HEK293 (cell line): ENCODE data around the gene CCDC170.

Experiments used
- CTCF ChIA-PET: fragments of 350-600 bp; formaldehyde crosslinking; extraction: SDS; loops from one replicate; lab custom pipeline; 2021; ENCODE audit warnings: antibody characterized with exemption; lab: Yijun Ruan, JAX
- POLR2A ChIA-PET: fragments of 300-600 bp; formaldehyde crosslinking; extraction: SDS; loops from one replicate; lab custom pipeline; 2020; ENCODE audit warnings: antibody characterized with exemption, inconsistent platforms; lab: Yijun Ruan, JAX
- H3K27ac ChIP-seq: fragments of 200-500 bp; sonication (Bioruptor generic); 2 replicates; pipeline ENCODE4 v1.5.1; 2014; ENCODE audit warnings: low read depth, low read length, control low read depth, inconsistent platforms; ENCODE audit errors: extremely low read depth
- H3K36me3 ChIP-seq, 2 experiments: fragments of 200-500 bp in 1 of 2; sonication (Bioruptor generic) in 1 of 2; 1 replicate in 1 of 2; 2 replicates in 1 of 2; pipeline ENCODE4 v1.5.1; 2014 to 2017; ENCODE audit warnings: inconsistent platforms in 2 of 2, low read length in 2 of 2; ENCODE audit not compliant: control insufficient read depth in 2 of 2, insufficient read depth in 1 of 2
- H3K4me1 ChIP-seq: fragments of 200-500 bp; sonication (Bioruptor generic); 2 replicates; pipeline ENCODE4 v1.5.1; 2014; ENCODE audit warnings: mild to moderate bottlenecking, low read length, inconsistent platforms; ENCODE audit not compliant: control insufficient read depth, insufficient read depth
- H3K4me3 ChIP-seq: 2 replicates; pipeline ENCODE4 v1.5.1; 2011; ENCODE audit warnings: low read depth, mild to moderate bottlenecking, control low read depth, low read length, moderate library complexity
- H3K9me3 ChIP-seq: fragments of 200-500 bp; sonication (Bioruptor generic); 2 replicates; pipeline ENCODE4 v1.5.1; 2014; ENCODE audit warnings: low read depth, low read length, inconsistent platforms; ENCODE audit not compliant: control insufficient read depth, insufficient read depth
- BCL11A ChIP-seq: fragments of 450-650 bp; formaldehyde crosslinking; IDR thresholded peaks from 2 replicates; pipeline ENCODE4 v1.5.1; 2016; ENCODE audit warnings: low read depth, missing biosample characterization, missing genetic modification characterization
- BCL11B ChIP-seq: fragments of 450-650 bp; formaldehyde crosslinking; IDR thresholded peaks from 2 replicates; pipeline ENCODE4 v1.5.1; 2016; ENCODE audit warnings: low read depth, missing biosample characterization, missing genetic modification characterization
- IKZF3 ChIP-seq: fragments of 450-650 bp; IDR thresholded peaks from 2 replicates; pipeline ENCODE4 v1.5.0; 2018; ENCODE audit warnings: missing biosample characterization, mild to moderate bottlenecking, missing genetic modification characterization, moderate library complexity
- PATZ1 ChIP-seq: fragments of 450-650 bp; formaldehyde crosslinking; IDR thresholded peaks from 2 replicates; pipeline ENCODE4 v1.5.1; 2016; ENCODE audit warnings: missing biosample characterization, missing genetic modification characterization
- PBX3 ChIP-seq: sonication (generic); formaldehyde crosslinking; IDR thresholded peaks from 2 replicates; pipeline ENCODE4 v1.8.1; 2022; ENCODE audit warnings: mild to moderate bottlenecking, moderate library complexity, missing genetic modification reagents
- REST ChIP-seq: fragments of 450-650 bp; formaldehyde crosslinking; IDR thresholded peaks from 2 replicates; pipeline ENCODE4 v1.5.1; 2016; ENCODE audit warnings: missing biosample characterization, missing genetic modification characterization
- ZBTB8A ChIP-seq: fragments of 450-650 bp; formaldehyde crosslinking; IDR thresholded peaks from 2 replicates; pipeline ENCODE4 v1.5.1; 2016; ENCODE audit warnings: missing biosample characterization, missing genetic modification characterization
- ZNF324 ChIP-seq: fragments of 450-650 bp; formaldehyde crosslinking; IDR thresholded peaks from 2 replicates; pipeline ENCODE4 v1.5.1; 2016; ENCODE audit warnings: missing biosample characterization, missing genetic modification characterization
- ZNF473 ChIP-seq: fragments of 450-650 bp; formaldehyde crosslinking; IDR thresholded peaks from 2 replicates; pipeline ENCODE4 v1.5.1; 2017; ENCODE audit warnings: missing biosample characterization, missing genetic modification characterization
- ZNF518A ChIP-seq: fragments of 450-650 bp; formaldehyde crosslinking; conservative IDR thresholded peaks from 2 replicates; pipeline ENCODE4 v1.5.1; 2016; ENCODE audit warnings: low read depth, missing biosample characterization, missing genetic modification characterization
- ZNF530 ChIP-seq: fragments of 450-650 bp; formaldehyde crosslinking; IDR thresholded peaks from 2 replicates; pipeline ENCODE4 v1.5.1; 2016; ENCODE audit warnings: low read depth, missing biosample characterization, missing genetic modification characterization
- ZNF560 ChIP-seq: fragments of 450-650 bp; formaldehyde crosslinking; IDR thresholded peaks from 2 replicates; pipeline ENCODE4 v1.5.1; 2017; ENCODE audit warnings: missing biosample characterization, missing genetic modification characterization, borderline replicate concordance
- ZNF561 ChIP-seq: fragments of 450-650 bp; IDR thresholded peaks from 2 replicates; pipeline ENCODE4 v1.5.1; 2018; ENCODE audit warnings: missing biosample characterization, missing genetic modification characterization, borderline replicate concordance
- ZNF76 ChIP-seq: fragments of 450-650 bp; formaldehyde crosslinking; IDR thresholded peaks from 2 replicates; pipeline ENCODE4; 2016; ENCODE audit warnings: low read depth, missing biosample characterization, missing genetic modification characterization, borderline replicate concordance
- ZNF777 ChIP-seq: fragments of 450-650 bp; formaldehyde crosslinking; IDR thresholded peaks from 2 replicates; pipeline ENCODE4 v1.5.1; 2017; ENCODE audit warnings: missing biosample characterization, missing genetic modification characterization, borderline replicate concordance
- ZNF791 ChIP-seq: fragments of 450-650 bp; formaldehyde crosslinking; IDR thresholded peaks from 2 replicates; pipeline ENCODE4 v1.5.1; 2016; ENCODE audit warnings: missing biosample characterization, missing genetic modification characterization
- ZNF843 ChIP-seq: fragments of 450-650 bp; formaldehyde crosslinking; IDR thresholded peaks from 2 replicates; pipeline ENCODE4 v1.5.1; 2016; ENCODE audit warnings: missing biosample characterization, missing genetic modification characterization
- TF ChIP-seq, protein P1 (sequence below): fragments of 450-650 bp; IDR thresholded peaks from 2 replicates; pipeline ENCODE4 v1.5.1; 2018; ENCODE audit warnings: missing biosample characterization, mild to moderate bottlenecking, missing genetic modification characterization
- TF ChIP-seq, protein P2 (sequence below): fragments of 450-650 bp; formaldehyde crosslinking; IDR thresholded peaks from 2 replicates; pipeline ENCODE4 v1.5.1; 2016; ENCODE audit warnings: missing biosample characterization, missing genetic modification characterization, low read depth
- TF ChIP-seq, protein P3 (sequence below): fragments of 450-650 bp; formaldehyde crosslinking; IDR thresholded peaks from 2 replicates; pipeline ENCODE4 v1.5.1; 2016; ENCODE audit warnings: missing biosample characterization, missing genetic modification characterization, borderline replicate concordance

The CCDC170 gene

GRCh38 chr6:151610326-151610725 lies 116.5 kb downstream of the CCDC170 start (continued):
- TF ChIP-seq ZNF518A (tag by site-specific recombination) (no peak), ZNF76 (tag by site-specific recombination) (no peak), ZNF560 (tag by site-specific recombination) (no peak), ZBTB8A (tag by site-specific recombination) (no peak), ZNF777 (no peak), ZNF561 (tag by site-specific recombination) (no peak), PATZ1 (tag by site-specific recombination) (no peak)
- TF ChIP-seq, protein P1, sequence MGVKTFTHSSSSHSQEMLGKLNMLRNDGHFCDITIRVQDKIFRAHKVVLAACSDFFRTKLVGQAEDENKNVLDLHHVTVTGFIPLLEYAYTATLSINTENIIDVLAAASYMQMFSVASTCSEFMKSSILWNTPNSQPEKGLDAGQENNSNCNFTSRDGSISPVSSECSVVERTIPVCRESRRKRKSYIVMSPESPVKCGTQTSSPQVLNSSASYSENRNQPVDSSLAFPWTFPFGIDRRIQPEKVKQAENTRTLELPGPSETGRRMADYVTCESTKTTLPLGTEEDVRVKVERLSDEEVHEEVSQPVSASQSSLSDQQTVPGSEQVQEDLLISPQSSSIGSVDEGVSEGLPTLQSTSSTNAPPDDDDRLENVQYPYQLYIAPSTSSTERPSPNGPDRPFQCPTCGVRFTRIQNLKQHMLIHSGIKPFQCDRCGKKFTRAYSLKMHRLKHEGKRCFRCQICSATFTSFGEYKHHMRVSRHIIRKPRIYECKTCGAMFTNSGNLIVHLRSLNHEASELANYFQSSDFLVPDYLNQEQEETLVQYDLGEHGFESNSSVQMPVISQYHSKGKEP (tag by site-specific recombination) = no peak

- ChIA-PET CTCF (interaction anchor here (0.5 to 0.7 kb wide), 2 partner anchors 10 to 264 kb away, joined by 3 read pairs; no protein-coding TSS in a partner anchor), POLR2A (interaction anchor here (0.7 kb wide), 1 partner anchor 518 kb away, joined by 3 read pairs; no protein-coding TSS in a partner anchor)
- Histone ChIP-seq H3K9me3 (no peaks in the 10 kb centered on the region), H3K4me1 (no peaks in the 10 kb centered on the region), H3K4me3 (no peak overlapping the region), H3K27ac (no peak overlapping the region), H3K36me3 (no peaks in the 10 kb centered on the region)
- TF ChIP-seq IKZF3 = no peak
- TF ChIP-seq ZNF530 (tag by site-specific recombination) = no peak
- TF ChIP-seq PBX3 (CRISPR knock-in tag) = no peak
- no peak for TF ChIP-seq ZNF843 (tag by site-specific recombination)
- no peak for TF ChIP-seq ZNF791 (tag by site-specific recombination)
- TF ChIP-seq, protein P2, sequence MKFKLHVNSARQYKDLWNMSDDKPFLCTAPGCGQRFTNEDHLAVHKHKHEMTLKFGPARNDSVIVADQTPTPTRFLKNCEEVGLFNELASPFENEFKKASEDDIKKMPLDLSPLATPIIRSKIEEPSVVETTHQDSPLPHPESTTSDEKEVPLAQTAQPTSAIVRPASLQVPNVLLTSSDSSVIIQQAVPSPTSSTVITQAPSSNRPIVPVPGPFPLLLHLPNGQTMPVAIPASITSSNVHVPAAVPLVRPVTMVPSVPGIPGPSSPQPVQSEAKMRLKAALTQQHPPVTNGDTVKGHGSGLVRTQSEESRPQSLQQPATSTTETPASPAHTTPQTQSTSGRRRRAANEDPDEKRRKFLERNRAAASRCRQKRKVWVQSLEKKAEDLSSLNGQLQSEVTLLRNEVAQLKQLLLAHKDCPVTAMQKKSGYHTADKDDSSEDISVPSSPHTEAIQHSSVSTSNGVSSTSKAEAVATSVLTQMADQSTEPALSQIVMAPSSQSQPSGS (tag by site-specific recombination) = no peak
- no peak for TF ChIP-seq BCL11B
- TF ChIP-seq ZNF324 (tag by site-specific recombination) = no peak
- TF ChIP-seq, protein P3, sequence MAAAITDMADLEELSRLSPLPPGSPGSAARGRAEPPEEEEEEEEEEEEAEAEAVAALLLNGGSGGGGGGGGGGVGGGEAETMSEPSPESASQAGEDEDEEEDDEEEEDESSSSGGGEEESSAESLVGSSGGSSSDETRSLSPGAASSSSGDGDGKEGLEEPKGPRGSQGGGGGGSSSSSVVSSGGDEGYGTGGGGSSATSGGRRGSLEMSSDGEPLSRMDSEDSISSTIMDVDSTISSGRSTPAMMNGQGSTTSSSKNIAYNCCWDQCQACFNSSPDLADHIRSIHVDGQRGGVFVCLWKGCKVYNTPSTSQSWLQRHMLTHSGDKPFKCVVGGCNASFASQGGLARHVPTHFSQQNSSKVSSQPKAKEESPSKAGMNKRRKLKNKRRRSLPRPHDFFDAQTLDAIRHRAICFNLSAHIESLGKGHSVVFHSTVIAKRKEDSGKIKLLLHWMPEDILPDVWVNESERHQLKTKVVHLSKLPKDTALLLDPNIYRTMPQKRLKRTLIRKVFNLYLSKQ (tag by site-specific recombination) = no peak
- TF ChIP-seq REST (tag by site-specific recombination) = no peak
- no peak for TF ChIP-seq BCL11A (tag by site-specific recombination)
- TF ChIP-seq ZNF473 (tag by site-specific recombination) = no peak
Measured at GRCh38 chr6:151614630-151615029, 120.8 kb downstream of the CCDC170 start.
